Left kidney (tissue), 2 donors: ENCODE results near the gene SMPD3. TPM values are rescaled to one million over a fixed set of nuclear protein-coding genes. Genes with fewer than 3 reads are reported as not detected.

ENCODE experiments used
- DNase-seq: peaks from one replicate; pipeline ENCODE4 v3.0.0-alpha.2; 2013
- polyA plus RNA-seq: library from polyadenylated mRNA; unstranded; fragments of 120-200 nt; gene quantifications from one replicate; pipeline ENCODE4 v1.2.1, GENCODE V29; 2013; ENCODE audit not compliant: insufficient read length

Gene SMPD3
- polyA plus RNA-seq, 1 donor = 1.3 TPM

DNA sequence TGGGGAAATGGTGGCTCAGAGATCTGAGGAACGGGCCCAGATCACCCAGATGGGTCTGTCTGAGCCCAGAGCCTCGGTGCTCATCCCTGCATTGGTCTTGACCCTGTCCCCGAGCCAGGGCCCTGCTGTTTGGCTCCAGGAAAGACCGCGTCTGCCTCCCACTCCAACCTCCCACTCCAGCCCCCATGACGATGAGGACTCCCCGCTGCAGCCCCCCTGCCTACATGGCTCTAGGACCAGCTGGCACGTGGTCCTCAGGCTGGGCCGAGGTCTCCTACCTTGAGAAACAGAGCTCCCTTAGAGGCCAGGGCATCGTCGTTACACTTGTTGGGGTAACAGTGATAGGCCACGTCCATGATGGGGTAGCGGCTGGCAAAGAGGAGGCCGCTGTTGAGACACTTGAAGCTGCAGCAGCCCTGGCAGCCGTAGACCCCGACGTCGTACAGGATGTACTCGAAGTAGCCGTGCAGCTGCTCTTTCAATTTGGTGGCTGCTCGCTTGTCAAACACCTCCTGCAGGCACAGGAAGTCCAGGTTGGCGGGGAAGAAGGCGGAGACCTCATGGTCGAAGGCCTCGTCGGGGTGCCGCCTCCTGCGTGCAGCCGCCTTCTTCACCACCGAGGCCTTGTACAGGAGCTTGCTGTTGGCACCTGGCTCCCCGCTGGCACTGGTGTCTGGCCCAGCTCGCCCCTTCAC lies 77.6 kb downstream of the SMPD3 start:
- DNase-seq = no peak

- no peak for DNase-seq
Measured at GRCh38 chr16:68369697-68370580, 78.4 kb downstream of the SMPD3 start.

DNA sequence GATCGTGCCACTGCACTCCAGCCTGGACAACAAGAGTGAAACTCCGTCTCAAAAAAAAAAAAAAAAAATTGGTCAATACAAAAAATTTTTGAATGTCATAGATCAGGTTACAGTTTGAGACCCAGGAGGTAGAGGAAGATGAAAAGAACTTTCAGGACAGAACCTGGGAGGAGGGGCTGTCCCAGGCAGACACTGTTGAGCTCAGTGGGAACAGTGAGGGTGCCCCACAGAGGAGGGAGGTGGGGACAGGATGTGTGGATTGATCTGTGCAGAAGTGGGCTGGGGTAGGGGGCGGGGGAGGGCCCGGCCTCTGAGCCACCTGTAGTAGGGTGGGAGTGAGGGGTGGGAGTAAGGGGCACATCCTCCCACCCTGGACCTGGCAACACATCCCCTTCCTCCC lies 79.1 kb downstream of the SMPD3 start:
- DNase-seq = no peak

DNA sequence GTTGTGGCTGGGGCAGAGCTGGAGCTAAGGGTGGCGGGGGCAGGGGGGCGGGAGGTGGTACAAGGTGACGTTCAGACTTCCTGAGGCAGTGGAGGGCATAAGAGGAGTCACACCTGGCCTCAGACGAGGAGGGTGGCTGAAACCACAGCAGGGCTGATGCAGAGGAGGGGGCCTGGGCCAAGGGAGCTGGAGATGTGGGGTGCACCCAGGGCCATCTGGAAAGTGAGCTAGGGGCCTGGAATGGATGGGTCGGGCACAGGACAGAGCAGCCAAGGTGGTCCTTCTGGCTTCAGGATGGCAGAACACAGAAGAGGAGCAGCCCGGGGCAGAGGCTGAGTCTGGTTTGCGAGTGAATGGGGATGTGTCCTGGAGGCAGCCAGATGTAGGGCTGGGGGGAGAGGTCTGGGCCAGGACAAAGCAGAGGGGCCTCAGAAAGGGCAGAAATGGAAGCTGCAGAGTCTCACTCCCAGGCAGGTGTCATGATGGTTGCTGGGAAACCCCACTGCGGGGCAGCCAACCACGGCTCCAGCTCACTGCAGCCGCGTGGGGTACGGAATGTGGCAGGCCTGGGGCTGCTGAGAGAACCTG lies 79.9 kb downstream of the SMPD3 start:
- DNase-seq = no peak

GRCh38 chr16:68367891-68368290 lies 80.4 kb downstream of the SMPD3 start:
- no peak for DNase-seq

- no peak for DNase-seq
Measured at GRCh38 chr16:68367440-68367839, 80.9 kb downstream of the SMPD3 start.

DNA sequence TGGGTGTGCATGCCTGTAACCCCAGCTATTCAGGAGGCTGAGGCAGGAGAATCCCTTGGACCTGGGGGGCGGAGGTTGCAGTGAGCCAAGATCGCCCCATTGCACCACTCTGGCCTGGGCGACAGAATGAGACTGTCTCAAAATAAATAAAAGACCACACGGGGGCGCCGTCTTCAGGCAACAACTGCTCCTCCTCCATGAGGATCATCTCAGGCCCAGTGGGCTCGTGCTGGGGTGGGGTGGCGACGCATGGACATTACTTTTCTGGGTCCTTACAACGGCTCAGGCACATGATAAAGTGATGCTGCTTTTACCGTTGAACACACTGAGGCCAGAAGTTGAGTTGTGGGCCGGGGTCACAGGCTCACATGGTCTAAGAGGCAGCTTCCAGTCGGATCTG lies 81.3 kb downstream of the SMPD3 start:
- no peak for DNase-seq

- no peak for DNase-seq
Measured at GRCh38 chr16:68366062-68366461, 82.2 kb downstream of the SMPD3 start.

- DNase-seq = no peak
Measured at GRCh38 chr16:68365167-68365817, 83.0 kb downstream of the SMPD3 start.

DNA sequence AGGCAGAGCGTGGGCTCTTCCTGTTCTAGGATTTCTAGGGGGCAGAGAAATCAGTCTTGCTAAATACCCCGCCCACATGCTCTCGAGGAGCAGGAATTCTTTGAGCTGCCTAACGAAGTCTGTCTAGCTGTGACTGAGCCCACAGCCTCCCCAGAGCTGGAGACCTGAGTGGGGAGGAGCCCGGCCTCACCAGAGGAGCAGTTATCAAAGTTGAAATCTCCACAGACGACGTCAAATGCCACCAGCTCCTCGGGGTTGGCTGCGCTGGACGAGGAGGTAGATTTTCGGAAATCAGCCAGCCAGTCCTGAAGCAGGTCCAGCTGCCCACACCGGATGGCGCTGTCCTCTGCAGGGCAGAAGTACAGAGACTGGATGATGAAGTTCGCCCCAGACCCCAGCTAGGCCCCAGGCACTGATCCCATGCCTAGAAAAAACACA lies 83.7 kb downstream of the SMPD3 start:
- no peak for DNase-seq

DNA sequence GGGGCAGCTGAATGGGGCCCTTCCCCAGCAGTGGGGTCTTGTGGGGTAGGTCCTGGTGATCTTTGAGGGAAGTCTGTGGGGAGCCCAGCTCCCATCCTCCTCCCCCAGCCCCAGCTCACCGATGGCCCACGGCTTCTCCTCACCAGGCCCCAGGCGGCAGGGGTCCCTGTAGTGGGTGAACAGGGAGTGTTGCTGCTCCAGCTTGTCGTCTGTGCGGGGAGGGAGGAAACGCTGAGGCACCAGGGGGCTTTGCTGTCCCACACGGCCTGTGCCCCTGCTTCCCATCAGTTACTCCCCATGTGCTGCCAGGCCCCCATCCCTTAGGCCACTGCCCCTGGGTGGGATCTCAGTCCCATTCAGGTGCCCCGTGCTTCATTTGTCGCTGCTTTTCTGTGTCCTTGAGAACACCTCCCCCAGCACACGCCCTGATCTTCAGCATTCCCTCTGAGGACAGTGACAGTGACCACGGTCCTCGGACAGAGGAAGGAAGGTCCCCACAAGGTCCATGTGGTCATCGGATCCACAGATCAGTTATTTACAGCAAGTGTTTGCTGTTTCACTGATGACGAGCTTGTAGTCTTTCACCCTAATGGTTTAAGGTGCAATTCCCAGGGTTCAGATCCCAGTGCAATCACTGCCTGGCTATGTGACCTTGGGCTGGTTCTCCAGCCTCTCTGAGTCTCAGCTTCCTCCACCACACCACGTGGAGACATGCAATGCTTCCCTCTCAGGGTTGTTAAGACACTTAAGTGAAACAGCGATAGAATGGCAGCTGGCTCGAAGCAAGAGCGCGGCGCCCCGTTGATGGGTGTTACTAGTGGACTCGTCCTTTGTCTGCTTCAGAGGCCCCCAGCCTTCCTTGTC lies 84.4 kb downstream of the SMPD3 start:
- no peak for DNase-seq

- DNase-seq = no peak
Measured at GRCh38 chr16:68362947-68363657, 85.2 kb downstream of the SMPD3 start.

DNA sequence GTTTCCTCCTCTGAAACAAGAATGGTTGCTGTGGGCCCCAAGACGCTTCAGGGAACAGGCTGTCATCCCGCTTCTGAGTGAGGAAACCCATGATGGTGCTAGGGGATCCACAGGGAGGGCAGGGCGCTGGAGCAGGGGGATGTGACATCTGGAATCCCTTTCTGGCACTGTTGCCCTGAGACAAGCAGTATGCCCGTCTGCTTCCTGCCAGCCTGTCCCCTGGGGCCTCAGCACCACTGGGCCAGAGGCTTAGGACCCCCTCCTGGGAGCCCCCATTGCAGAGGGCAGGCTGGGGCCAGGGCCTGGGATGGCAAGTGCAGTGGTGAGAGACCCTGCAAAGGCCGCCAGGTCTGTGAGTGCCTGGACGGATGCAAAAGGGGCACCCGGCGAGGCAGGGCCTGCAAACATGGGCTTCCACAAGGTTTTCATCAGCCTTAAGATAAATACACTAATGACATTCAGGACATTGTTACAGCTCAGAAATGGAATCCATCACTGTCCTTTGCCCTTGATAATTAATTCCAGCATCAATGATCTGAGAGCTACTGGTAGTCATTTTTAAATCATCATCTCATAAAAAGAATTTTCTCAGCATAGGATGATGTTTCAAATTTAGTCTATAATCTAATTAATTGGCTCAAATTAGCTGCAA lies 85.9 kb downstream of the SMPD3 start:
- DNase-seq = no peak

GRCh38 chr16:68361485-68361884 lies 86.8 kb downstream of the SMPD3 start:
- DNase-seq = no peak

- no peak for DNase-seq
Measured at GRCh38 chr16:68360956-68361355, 87.4 kb downstream of the SMPD3 start.

DNA sequence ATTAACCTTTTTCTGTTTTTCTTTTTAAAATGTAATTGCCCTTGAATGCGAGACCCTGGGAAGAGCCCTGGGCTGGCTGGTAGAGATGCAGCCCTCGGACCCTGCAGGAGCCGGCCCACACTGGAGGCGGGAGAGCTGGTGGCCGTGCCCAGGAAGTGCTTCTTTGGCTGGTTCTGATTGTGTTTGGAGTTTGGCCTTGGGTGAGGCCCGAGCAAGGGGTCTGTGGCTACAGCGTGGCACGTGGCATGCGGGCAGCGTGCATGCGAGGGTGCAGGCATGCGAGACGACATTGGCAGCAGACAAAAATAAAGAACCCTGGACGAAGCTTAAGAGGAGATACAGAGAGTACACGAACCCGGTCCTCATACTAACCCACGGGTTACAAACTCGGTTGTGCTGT lies 87.8 kb downstream of the SMPD3 start:
- no peak for DNase-seq

- no peak for DNase-seq
Measured at GRCh38 chr16:68359398-68360191, 88.7 kb downstream of the SMPD3 start.

- no peak for DNase-seq
Measured at GRCh38 chr16:68358951-68359350, 89.4 kb downstream of the SMPD3 start.

- no peak for DNase-seq
Measured at GRCh38 chr16:68357923-68358322, 90.4 kb downstream of the SMPD3 start.

GRCh38 chr16:68357521-68357922 lies 90.8 kb downstream of the SMPD3 start:
- no peak for DNase-seq
